HG03066 (cell line): ENCODE measurements around the gene SEL1L2.

Experiments used
- ATAC-seq: cut with Tn5 transposase; IDR thresholded peaks from one replicate; pipeline ENCODE4 v1.9.1; 2021; ENCODE audit warnings: low read depth; ENCODE audit not compliant: unreplicated experiment

SEL1L2 gene

GRCh38 chr20:13868331-13868730 lies 122.1 kb downstream of the SEL1L2 start:
- no peak for ATAC-seq

GRCh38 chr20:13865791-13866351 lies 124.5 kb downstream of the SEL1L2 start:
- no peak for ATAC-seq

- ATAC-seq: no peak
Observed at GRCh38 chr20:13865156-13865555, 125.3 kb downstream of the SEL1L2 start.

GRCh38 chr20:13863244-13863643 lies 127.2 kb downstream of the SEL1L2 start:
- no peak for ATAC-seq

GRCh38 chr20:13862245-13862644 lies 128.2 kb downstream of the SEL1L2 start:
- ATAC-seq: no peak

- no peak for ATAC-seq
Observed at GRCh38 chr20:13858871-13859270, 131.5 kb downstream of the SEL1L2 start.

GRCh38 chr20:13858439-13858838 lies 132.0 kb downstream of the SEL1L2 start:
- ATAC-seq: no peak

GRCh38 chr20:13857961-13858360 lies 132.5 kb downstream of the SEL1L2 start:
- no peak for ATAC-seq

- no peak for ATAC-seq
Observed at GRCh38 chr20:13857304-13857703, 133.1 kb downstream of the SEL1L2 start.

GRCh38 chr20:13856354-13856753 lies 134.1 kb downstream of the SEL1L2 start:
- ATAC-seq: no peak

- no peak for ATAC-seq
Observed at GRCh38 chr20:13855613-13856012, 134.8 kb downstream of the SEL1L2 start.

- ATAC-seq: no peak
Observed at GRCh38 chr20:13852306-13852705, 138.1 kb downstream of the SEL1L2 start.

GRCh38 chr20:13851279-13851678 lies 139.1 kb downstream of the SEL1L2 start:
- no peak for ATAC-seq

- ATAC-seq: no peak
Observed at GRCh38 chr20:13844296-13844695, 146.1 kb downstream of the SEL1L2 start.

- ATAC-seq: no peak
Observed at GRCh38 chr20:13841206-13841605, 149.2 kb downstream of the SEL1L2 start.

GRCh38 chr20:13840093-13840465 lies 150.3 kb downstream of the SEL1L2 start:
- no peak for ATAC-seq

GRCh38 chr20:13839421-13840092 lies 150.9 kb downstream of the SEL1L2 start:
- no peak for ATAC-seq

- ATAC-seq: no peak
Observed at GRCh38 chr20:13838664-13839063, 151.8 kb downstream of the SEL1L2 start.

GRCh38 chr20:13831476-13831875 lies 158.9 kb downstream of the SEL1L2 start:
- ATAC-seq: no peak

- no peak for ATAC-seq
Observed at GRCh38 chr20:13825465-13825864, 164.9 kb downstream of the SEL1L2 start.

GRCh38 chr20:13824459-13824858 lies 166.0 kb downstream of the SEL1L2 start:
- ATAC-seq: no peak

- no peak for ATAC-seq
Observed at GRCh38 chr20:13822459-13822858, 168.0 kb downstream of the SEL1L2 start.

GRCh38 chr20:13821876-13822275 lies 168.5 kb downstream of the SEL1L2 start:
- ATAC-seq: no peak
